A673 (cell line): ENCODE measurements around the gene FBLN2. TPM values are rescaled to one million over a fixed set of nuclear protein-coding genes. Genes with fewer than 3 reads are reported as not detected.

Experiments used
- BruUV-seq: library from RNA; stranded (reverse); fragments of 400-500 nt; replicated peaks from 2 replicates; lab custom pipeline; 2021; lab: Mats Ljungman, UMichigan
- CTCF ChIA-PET: fragments of 300-600 bp; sonication (Branson Sonifier 250); formaldehyde crosslinking; loops from one replicate; lab custom pipeline; 2022; ENCODE audit warnings: antibody characterized with exemption; lab: Charles Lee
- POLR2A ChIA-PET: fragments of 300-600 bp; sonication (Branson Sonifier 250); formaldehyde crosslinking; loops from one replicate; lab custom pipeline; 2022; ENCODE audit warnings: antibody characterized with exemption; ENCODE audit not compliant: low non-redundant PET; lab: Charles Lee
- DNase-seq: peaks from one replicate; pipeline ENCODE4 v3.0.0-alpha.2; 2015; ENCODE audit warnings: low spot score
- H3K27ac ChIP-seq: fragments of 200-600 bp; sonication (generic); 2 replicates; pipeline ENCODE4 v1.5.1; 2016; ENCODE audit warnings: mixed run types, low read depth, mild to moderate bottlenecking, mixed read lengths, antibody characterized with exemption, low read length; ENCODE audit not compliant: poor library complexity, severe bottlenecking
- H3K27me3 ChIP-seq: fragments of 200-600 bp; sonication (generic); replicated peaks from 2 replicates; pipeline ENCODE4 v1.6.1; 2017; ENCODE audit warnings: mixed run types, low read depth, mild to moderate bottlenecking, mixed read lengths, antibody characterized with exemption, low read length; ENCODE audit not compliant: insufficient read depth, poor library complexity
- H3K36me3 ChIP-seq: fragments of 200-600 bp; sonication (generic); 2 replicates; pipeline ENCODE4 v1.6.1; 2016; ENCODE audit warnings: mixed run types, mild to moderate bottlenecking, mixed read lengths, antibody characterized with exemption, low read length; ENCODE audit not compliant: insufficient read depth, poor library complexity, severe bottlenecking
- H3K4me1 ChIP-seq: fragments of 200-600 bp; sonication (generic); 2 replicates; pipeline ENCODE4 v1.6.1; 2017; ENCODE audit warnings: mixed run types, mild to moderate bottlenecking, mixed read lengths, antibody characterized with exemption, low read length; ENCODE audit not compliant: insufficient read depth, poor library complexity, severe bottlenecking
- H3K4me3 ChIP-seq: fragments of 200-600 bp; sonication (generic); 2 replicates; pipeline ENCODE4 v1.5.1; 2016; ENCODE audit warnings: low read depth, mixed run types, mild to moderate bottlenecking, mixed read lengths, low read length; ENCODE audit not compliant: poor library complexity, severe bottlenecking
- H3K9me3 ChIP-seq: fragments of 200-600 bp; sonication (generic); 2 replicates; pipeline ENCODE4 v1.6.1; 2016; ENCODE audit warnings: mixed run types, low read depth, mild to moderate bottlenecking, mixed read lengths, antibody characterized with exemption, low read length; ENCODE audit not compliant: poor library complexity, severe bottlenecking
- CTCF ChIP-seq: fragments of 300-800, 200-600 bp; sonication (generic); conservative IDR thresholded peaks from 2 replicates; pipeline ENCODE4 v1.5.1; 2017; ENCODE audit warnings: low read depth, mild to moderate bottlenecking, antibody characterized with exemption, low read length, moderate library complexity, mixed read lengths
- EZH2 ChIP-seq: fragments of 200-600 bp; sonication (generic); IDR thresholded peaks from 2 replicates; pipeline ENCODE4 v1.6.1; 2017; ENCODE audit warnings: borderline replicate concordance, low read depth, mild to moderate bottlenecking, mixed read lengths, antibody characterized with exemption, low read length; ENCODE audit not compliant: poor library complexity, severe bottlenecking
- intact Hi-C: fragments of 100-400 bp; cut with micrococcal nuclease; formaldehyde crosslinking; loops from one replicate; pipeline ENCODE4 v1.10.0; 2022; ENCODE audit not compliant: unreplicated experiment
- total RNA-seq: library from RNA; stranded (reverse); gene quantifications from 2 replicates; pipeline ENCODE4 v1.2.3, GENCODE V29; 2021

FBLN2 gene
- total RNA-seq, 1 experiment from 2014 or later, result 0.71 TPM

DNA sequence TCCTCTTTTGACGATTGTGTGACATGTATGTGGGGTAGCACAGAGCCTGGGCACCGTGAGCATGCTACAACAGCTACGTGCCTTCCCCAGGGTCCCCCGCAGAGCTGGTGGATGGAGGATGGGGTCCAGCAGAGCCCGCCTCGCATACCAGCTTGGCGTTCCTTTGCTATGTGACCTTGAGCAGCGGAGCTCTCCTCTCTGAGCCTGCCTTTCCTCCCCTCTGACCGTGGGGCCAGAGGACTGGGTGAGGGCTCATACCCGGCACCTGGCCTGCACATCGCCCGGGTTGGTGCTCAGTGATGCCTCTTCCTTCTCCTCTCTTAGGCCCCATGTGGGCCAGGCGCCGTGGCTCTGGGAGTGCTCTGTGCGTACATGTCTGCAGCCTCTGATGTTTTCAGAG lies 73.4 kb downstream of the FBLN2 start:
- TF ChIP-seq EZH2, result no peak
- no peak for TF ChIP-seq CTCF
- intact Hi-C loops, result no loop called here
- no peaks in the 10 kb centered on the region for H3K27me3 ChIP-seq
- no peaks in the 10 kb centered on the region for H3K9me3 ChIP-seq
- DNase-seq, result no peak
- no peak overlapping the region for H3K4me3 ChIP-seq
- no peaks in the 10 kb centered on the region for H3K36me3 ChIP-seq
- ChIA-PET POLR2A (no interaction called here), CTCF (no interaction called here)
- no peak overlapping the region for H3K27ac ChIP-seq
- no peaks in the 10 kb centered on the region for H3K4me1 ChIP-seq
- no TSS peak for BruUV-seq

- no peak for DNase-seq
- TF ChIP-seq CTCF (no peak), EZH2 (no peak)
- CTCF ChIA-PET, result no interaction called here
Observed at GRCh38 chr3:13623101-13623654, 74.3 kb downstream of the FBLN2 start.

DNA sequence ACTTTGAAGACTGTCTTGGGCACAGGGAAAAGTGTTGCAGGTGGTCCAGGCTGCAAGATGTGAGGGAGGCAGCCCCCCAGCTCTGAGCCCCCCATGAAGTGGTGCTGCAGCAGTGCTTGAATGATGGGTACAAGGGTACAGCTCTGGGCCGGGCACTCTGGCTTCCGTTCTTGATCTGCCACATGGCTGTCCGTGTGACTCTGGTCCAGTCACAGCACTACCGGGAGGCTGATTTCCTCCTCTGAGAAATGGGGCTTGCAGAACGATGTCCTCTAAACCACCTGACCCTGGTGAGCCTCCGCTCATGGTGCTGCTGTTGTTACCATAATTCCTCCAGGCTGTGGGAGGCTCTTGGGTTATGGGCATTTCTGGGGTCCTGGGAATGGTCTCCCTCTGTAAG lies 75.1 kb downstream of the FBLN2 start:
- BruUV-seq, result no TSS peak
- H3K4me3 ChIP-seq, result no peak overlapping the region
- TF ChIP-seq CTCF (no peak), EZH2 (no peak)
- no peaks in the 10 kb centered on the region for H3K4me1 ChIP-seq
- CTCF ChIA-PET, result no interaction called here
- intact Hi-C loops, result no loop called here
- H3K36me3 ChIP-seq, result no peaks in the 10 kb centered on the region
- H3K27ac ChIP-seq, result no peak overlapping the region
- POLR2A ChIA-PET, result no interaction called here
- no peaks in the 10 kb centered on the region for H3K9me3 ChIP-seq
- no peak for DNase-seq
- no peaks in the 10 kb centered on the region for H3K27me3 ChIP-seq

More at GRCh38 chr3:13623101-13623654, 74.3 kb downstream of the FBLN2 start:
- Histone ChIP-seq H3K27me3 (no peaks in the 10 kb centered on the region), H3K27ac (no peak overlapping the region), H3K9me3 (no peaks in the 10 kb centered on the region), H3K36me3 (no peaks in the 10 kb centered on the region), H3K4me1 (no peaks in the 10 kb centered on the region), H3K4me3 (no peak overlapping the region)
- intact Hi-C loops, result no loop called here
- no TSS peak for BruUV-seq
- POLR2A ChIA-PET, result no interaction called here
